ENCODE measurements around the gene TMEM170B.

GRCh38 chr6:11631008-11631407 lies 93.5 kb downstream of the TMEM170B start:
- TF ChIP-seq, protein P1, sequence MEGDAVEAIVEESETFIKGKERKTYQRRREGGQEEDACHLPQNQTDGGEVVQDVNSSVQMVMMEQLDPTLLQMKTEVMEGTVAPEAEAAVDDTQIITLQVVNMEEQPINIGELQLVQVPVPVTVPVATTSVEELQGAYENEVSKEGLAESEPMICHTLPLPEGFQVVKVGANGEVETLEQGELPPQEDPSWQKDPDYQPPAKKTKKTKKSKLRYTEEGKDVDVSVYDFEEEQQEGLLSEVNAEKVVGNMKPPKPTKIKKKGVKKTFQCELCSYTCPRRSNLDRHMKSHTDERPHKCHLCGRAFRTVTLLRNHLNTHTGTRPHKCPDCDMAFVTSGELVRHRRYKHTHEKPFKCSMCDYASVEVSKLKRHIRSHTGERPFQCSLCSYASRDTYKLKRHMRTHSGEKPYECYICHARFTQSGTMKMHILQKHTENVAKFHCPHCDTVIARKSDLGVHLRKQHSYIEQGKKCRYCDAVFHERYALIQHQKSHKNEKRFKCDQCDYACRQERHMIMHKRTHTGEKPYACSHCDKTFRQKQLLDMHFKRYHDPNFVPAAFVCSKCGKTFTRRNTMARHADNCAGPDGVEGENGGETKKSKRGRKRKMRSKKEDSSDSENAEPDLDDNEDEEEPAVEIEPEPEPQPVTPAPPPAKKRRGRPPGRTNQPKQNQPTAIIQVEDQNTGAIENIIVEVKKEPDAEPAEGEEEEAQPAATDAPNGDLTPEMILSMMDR (IDR thresholded peaks at IDR 0.05 in 4 of 5, conservative IDR thresholded peaks at IDR 0.05 in 1 of 5): no peak
- no peak for TF ChIP-seq POLR2A (IDR thresholded peaks at IDR 0.05)

All from gastrocnemius medialis (tissue), 4 donors.